C4-2B (cell line): ENCODE measurements around the gene S1PR2.

Experiments
- CTCF ChIP-seq: fragments of 450-650 bp; conservative IDR thresholded peaks from 2 replicates; pipeline ENCODE4 v1.5.1; 2017; ENCODE audit warnings: mild to moderate bottlenecking
- ZFX ChIP-seq: fragments of 450-650 bp; IDR thresholded peaks from 2 replicates; pipeline ENCODE4 v1.6.1; 2017

DNA sequence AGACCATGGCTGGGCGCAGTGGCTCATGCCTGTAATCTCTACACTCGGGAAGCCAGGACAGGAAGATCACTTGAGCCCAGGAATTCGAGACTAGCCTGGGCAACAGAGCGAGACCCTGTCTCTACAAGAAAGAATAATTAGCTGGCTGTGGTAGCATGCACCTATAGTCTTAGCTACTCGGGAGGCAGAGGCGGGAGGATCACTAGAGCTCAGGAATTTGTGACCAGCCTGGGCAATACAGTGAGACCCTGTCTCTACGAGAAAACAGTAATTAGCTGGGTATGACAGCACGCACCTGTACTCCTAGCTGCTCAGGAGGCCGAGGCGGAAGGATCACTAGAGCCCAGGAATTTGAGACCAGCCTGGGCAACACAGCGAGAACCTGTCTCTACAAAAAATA lies 43.8 kb downstream of the S1PR2 start:
- TF ChIP-seq CTCF (no peak), ZFX (no peak)
